UCSD-AML1 (cell line): Measurements from ENCODE around the gene VEPH1.

Experiments used
- DNase-seq: peaks from one replicate; lab custom pipeline; 2025; ENCODE audit not compliant: unreplicated experiment; lab: John Stamatoyannopoulos, UW

VEPH1 gene

GRCh38 chr3:157393113-157393512, 110.1 kb downstream of the VEPH1 start:
- no peak for DNase-seq

GRCh38 chr3:157392104-157392503, 111.1 kb downstream of the VEPH1 start:
- DNase-seq, result no peak

- DNase-seq, result no peak
Measured at GRCh38 chr3:157390713-157391515, 112.3 kb downstream of the VEPH1 start.

- DNase-seq, result no peak
Measured at GRCh38 chr3:157388976-157389375, 114.2 kb downstream of the VEPH1 start.

- no peak for DNase-seq
Measured at GRCh38 chr3:157387708-157388435, 115.3 kb downstream of the VEPH1 start.

GRCh38 chr3:157384491-157384890, 118.7 kb downstream of the VEPH1 start:
- DNase-seq, result no peak

GRCh38 chr3:157384031-157384430, 119.2 kb downstream of the VEPH1 start:
- DNase-seq, result no peak

- DNase-seq, result no peak
Measured at GRCh38 chr3:157381606-157382005, 121.6 kb downstream of the VEPH1 start.

GRCh38 chr3:157379525-157380140, 123.6 kb downstream of the VEPH1 start:
- DNase-seq, result no peak

GRCh38 chr3:157376603-157377300, 126.5 kb downstream of the VEPH1 start:
- no peak for DNase-seq

- DNase-seq, result no peak
Measured at GRCh38 chr3:157375342-157375986, 127.8 kb downstream of the VEPH1 start.

GRCh38 chr3:157374933-157375332, 128.3 kb downstream of the VEPH1 start:
- no peak for DNase-seq

- no peak for DNase-seq
Measured at GRCh38 chr3:157373783-157374182, 129.4 kb downstream of the VEPH1 start.

GRCh38 chr3:157370867-157371266, 132.3 kb downstream of the VEPH1 start:
- DNase-seq, result no peak

GRCh38 chr3:157369727-157370421, 133.3 kb downstream of the VEPH1 start:
- no peak for DNase-seq

- DNase-seq, result no peak
Measured at GRCh38 chr3:157368171-157368570, 135.0 kb downstream of the VEPH1 start.

- no peak for DNase-seq
Measured at GRCh38 chr3:157363393-157363792, 139.8 kb downstream of the VEPH1 start.

- DNase-seq, result no peak
Measured at GRCh38 chr3:157362348-157362747, 140.9 kb downstream of the VEPH1 start.

- DNase-seq, result no peak
Measured at GRCh38 chr3:157360044-157360443, 143.2 kb downstream of the VEPH1 start.

- no peak for DNase-seq
Measured at GRCh38 chr3:157356541-157356940, 146.7 kb downstream of the VEPH1 start.
